GM19468 (cell line): ENCODE measurements around the gene MCEMP1.
"Not testable (repeated sequence)": the region's sequence is repeated elsewhere in the genome, so short reads cannot be mapped to it uniquely, and the experiment has no call there.

Experiments used
- ATAC-seq: cut with Tn5 transposase; IDR thresholded peaks from one replicate; pipeline ENCODE4 v1.9.1; 2021; ENCODE audit warnings: mild to moderate bottlenecking, moderate library complexity, moderate number of reproducible peaks; ENCODE audit not compliant: unreplicated experiment; ENCODE audit errors: extremely low read depth

The MCEMP1 gene

GRCh38 chr19:7643031-7643415 lies 33.9 kb upstream of the MCEMP1 start:
- ATAC-seq, result no peak

- not testable (repeated sequence) for ATAC-seq
These were observed 33.0 kb upstream of the MCEMP1 start for GRCh38 chr19:7643629-7644549.

- no peak for ATAC-seq
These were observed 32.4 kb upstream of the MCEMP1 start for GRCh38 chr19:7644550-7644877.

- ATAC-seq, result no peak
These were observed 31.7 kb upstream of the MCEMP1 start for GRCh38 chr19:7645163-7645562.

GRCh38 chr19:7645656-7646425 lies 31.0 kb upstream of the MCEMP1 start:
- ATAC-seq, result no peak

- ATAC-seq, result no peak
These were observed 30.5 kb upstream of the MCEMP1 start for GRCh38 chr19:7646426-7646700.

- no peak for ATAC-seq
These were observed 29.7 kb upstream of the MCEMP1 start for GRCh38 chr19:7647156-7647555.

- ATAC-seq, result no peak
These were observed 28.4 kb upstream of the MCEMP1 start for GRCh38 chr19:7648265-7649014.

GRCh38 chr19:7650148-7650547 lies 26.7 kb upstream of the MCEMP1 start:
- ATAC-seq, result no peak

- ATAC-seq, result no peak
These were observed 24.7 kb upstream of the MCEMP1 start for GRCh38 chr19:7652061-7652641.

- no peak for ATAC-seq
These were observed 22.5 kb upstream of the MCEMP1 start for GRCh38 chr19:7654401-7654800.

- no peak for ATAC-seq
These were observed 21.3 kb upstream of the MCEMP1 start for GRCh38 chr19:7655581-7655980.

- no peak for ATAC-seq
These were observed 19.6 kb upstream of the MCEMP1 start for GRCh38 chr19:7657131-7657751.

GRCh38 chr19:7658219-7658686 lies 18.6 kb upstream of the MCEMP1 start:
- peak; percentile 67 for ATAC-seq

- ATAC-seq, result no peak
These were observed 14.9 kb upstream of the MCEMP1 start for GRCh38 chr19:7661744-7662538.

- ATAC-seq, result no peak
These were observed 14.2 kb upstream of the MCEMP1 start for GRCh38 chr19:7662657-7663056.

GRCh38 chr19:7663706-7664105 lies 13.2 kb upstream of the MCEMP1 start:
- ATAC-seq, result no peak

- no peak for ATAC-seq
These were observed 11.8 kb upstream of the MCEMP1 start for GRCh38 chr19:7665076-7665475.

- no peak for ATAC-seq
These were observed 8.0 kb upstream of the MCEMP1 start, which contains the start of gene RETN for GRCh38 chr19:7668842-7669241. Gene RETN, plus strand, starts transcription at chr19:7669049. Its CDS starts 278 bp downstream, at chr19:7669327.
